GM06990 (cell line): ENCODE measurements around the gene PRKCE.
A peak's percentile ranks its signal among the peaks of the same experiment; 100 is the strongest.

Experiments
- DNase-seq: peaks from one replicate; pipeline ENCODE4 v3.0.0-alpha.2; 2011; ENCODE audit not compliant: insufficient read length; ENCODE audit errors: extremely low read depth
- H3K27me3 ChIP-seq: replicated peaks from 2 replicates; pipeline ENCODE4 v1.6.0; 2011; ENCODE audit warnings: low read length; ENCODE audit not compliant: control insufficient read depth, insufficient read depth
- H3K36me3 ChIP-seq: 2 replicates; pipeline ENCODE4 v1.5.1; 2011; ENCODE audit warnings: low read length; ENCODE audit not compliant: control insufficient read depth, insufficient read depth
- H3K4me3 ChIP-seq: replicated peaks from 2 replicates; pipeline ENCODE4 v1.5.1; 2011; ENCODE audit warnings: low read depth, mild to moderate bottlenecking, control low read depth, low read length
- CTCF ChIP-seq: IDR thresholded peaks from 2 replicates; pipeline ENCODE4 v1.5.1; 2011; ENCODE audit warnings: low read length, control low read depth, mild to moderate bottlenecking, inconsistent platforms; ENCODE audit not compliant: insufficient read depth, poor library complexity, severe bottlenecking

Gene PRKCE

GRCh38 chr2:45781464-45781811 is 130.0 kb downstream of the PRKCE start:
- DNase-seq, result peak; percentile 77
- Histone ChIP-seq H3K36me3 (no peaks in the 10 kb centered on the region), H3K27me3 (no peaks in the 10 kb centered on the region), H3K4me3 (no peak overlapping the region)
- no peak for TF ChIP-seq CTCF

DNA sequence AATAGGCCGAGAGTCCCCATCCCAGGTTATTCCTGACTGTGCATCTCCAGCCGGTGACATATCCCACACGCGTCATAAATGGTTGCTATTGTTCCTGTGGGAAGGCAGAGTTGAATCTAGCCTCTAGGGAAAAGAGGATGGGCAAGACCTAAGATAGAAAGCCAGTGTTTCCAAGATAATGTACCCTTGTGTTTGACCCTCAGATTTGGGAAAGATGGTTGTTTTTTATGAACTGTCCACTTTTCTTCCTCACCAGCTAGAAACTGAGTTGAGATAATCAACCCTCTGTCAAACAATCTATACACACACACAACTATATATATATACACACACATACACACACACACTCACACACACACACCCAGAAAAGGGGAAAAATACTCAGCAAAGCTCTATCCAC is 131.0 kb downstream of the PRKCE start:
- TF ChIP-seq CTCF, result no peak
- Histone ChIP-seq H3K27me3 (no peaks in the 10 kb centered on the region), H3K4me3 (no peak overlapping the region), H3K36me3 (no peaks in the 10 kb centered on the region)
- no peak for DNase-seq

DNA sequence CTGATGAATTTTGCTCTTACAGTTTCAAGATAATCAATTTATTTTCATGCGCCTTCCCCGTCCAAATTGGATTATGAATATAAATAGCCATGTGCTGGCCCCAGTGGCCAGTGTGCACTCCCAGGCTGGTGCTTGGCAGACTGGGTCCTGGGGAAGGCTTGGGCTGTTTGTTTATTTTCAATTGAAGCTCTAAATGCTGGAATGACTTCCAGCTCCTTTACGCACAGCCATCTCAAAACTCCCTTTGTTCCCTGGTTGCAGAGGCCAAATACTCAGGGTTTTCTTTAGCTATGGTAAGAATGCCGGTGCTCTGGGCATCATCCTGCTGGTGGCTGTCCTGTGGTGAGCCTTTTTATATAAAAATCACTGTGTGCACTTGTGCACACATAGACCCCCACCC is 131.5 kb downstream of the PRKCE start:
- no peaks in the 10 kb centered on the region for H3K27me3 ChIP-seq
- DNase-seq, result no peak
- no peak overlapping the region for H3K4me3 ChIP-seq
- H3K36me3 ChIP-seq, result no peaks in the 10 kb centered on the region
- TF ChIP-seq CTCF, result no peak

DNA sequence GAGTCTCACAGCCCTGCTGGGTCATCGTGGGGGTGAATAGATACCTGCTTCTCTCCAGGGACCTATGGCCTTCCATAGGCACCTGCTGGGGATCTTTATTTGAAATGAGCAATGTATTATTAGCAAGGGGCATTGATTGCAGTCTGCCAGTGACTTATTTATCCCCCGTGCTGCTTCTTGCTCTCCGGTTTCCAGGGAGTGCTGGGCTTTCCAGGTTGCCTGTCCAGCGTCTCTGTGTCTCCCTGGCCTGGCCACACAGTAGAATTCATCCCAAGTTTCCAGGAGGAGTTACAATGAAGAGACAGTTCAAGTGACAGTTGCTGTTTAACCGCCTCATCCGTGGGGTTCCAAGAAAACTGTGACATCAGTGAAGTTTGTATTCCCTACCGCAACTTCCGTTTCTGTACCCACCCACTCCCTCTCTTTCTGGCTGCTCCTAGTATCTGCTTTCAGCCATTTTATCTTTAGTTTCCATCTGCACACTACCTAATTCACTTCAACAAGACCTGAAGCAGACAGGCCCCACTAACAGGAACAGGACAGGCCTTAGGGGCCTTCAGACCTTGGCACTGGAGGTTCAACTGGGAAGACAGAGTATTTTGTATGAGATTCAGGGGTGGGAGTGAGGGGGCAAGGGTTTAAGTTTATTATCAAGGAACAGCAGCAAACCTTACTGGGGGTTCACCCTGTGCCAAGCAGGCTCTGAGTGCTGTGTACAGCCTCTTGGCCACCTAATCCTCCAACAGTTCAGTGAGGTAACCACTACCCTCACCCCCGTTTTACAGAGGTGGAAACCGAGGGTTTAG is 134.8 kb downstream of the PRKCE start:
- TF ChIP-seq CTCF, result no peak
- no peak for DNase-seq
- no peak overlapping the region for H3K4me3 ChIP-seq
- H3K36me3 ChIP-seq, result no peaks in the 10 kb centered on the region
- H3K27me3 ChIP-seq, result no peaks in the 10 kb centered on the region

- no peak for TF ChIP-seq CTCF
- no peaks in the 10 kb centered on the region for H3K36me3 ChIP-seq
- H3K27me3 ChIP-seq, result no peaks in the 10 kb centered on the region
- no peak overlapping the region for H3K4me3 ChIP-seq
- no peak for DNase-seq
These were observed 135.4 kb downstream of the PRKCE start for GRCh38 chr2:45786836-45787357.
